Tibial nerve (tissue), 4 donors: Measurements from ENCODE around the gene MAN2A1.

ENCODE experiments used
- CTCF ChIP-seq, 5 experiments: fragments of 200-600 bp in 3 of 5; fragments of 450-650 bp in 2 of 5; sonication (generic) in 3 of 5; IDR thresholded peaks; one replicate each; pipeline ENCODE4 v1.5.1; 2016 to 2019; ENCODE audit warnings: antibody characterized with exemption in 5 of 5, mild to moderate bottlenecking in 3 of 5, moderate library complexity in 2 of 5
- EP300 ChIP-seq, 2 donors: sonication (generic); formaldehyde crosslinking; IDR thresholded peaks; one replicate each; pipeline ENCODE4 v1.6.1; 2017; ENCODE audit warnings: antibody characterized with exemption in 2 of 2, mild to moderate bottlenecking in 1 of 2
- POLR2A ChIP-seq, 2 donors: fragments of 450-650 bp; IDR thresholded peaks; one replicate each; pipeline ENCODE4 v1.6.1; 2017; ENCODE audit warnings: antibody characterized with exemption in 2 of 2, mild to moderate bottlenecking in 2 of 2, moderate library complexity in 2 of 2

GRCh38 chr5:109884676-109885075 is 194.9 kb downstream of the MAN2A1 start:
- no peak for TF ChIP-seq CTCF (IDR thresholded peaks at IDR 0.05)
- TF ChIP-seq POLR2A (IDR thresholded peaks at IDR 0.05), result no peak
- no peak for TF ChIP-seq EP300 (IDR thresholded peaks at IDR 0.05)
